GM12878 (cell line): ENCODE data around the gene C21orf58. TPM values are rescaled to one million over a fixed set of nuclear protein-coding genes. Genes with fewer than 3 reads are reported as not detected.
A peak's percentile ranks its signal among the peaks of the same experiment; 100 is the strongest.

Source experiments
- BACH1 ChIP-seq: fragments of 450-650 bp; IDR thresholded peaks from 2 replicates; pipeline ENCODE4 v1.6.1; 2017; ENCODE audit warnings: mild to moderate bottlenecking, borderline replicate concordance
- BCLAF1 ChIP-seq: fragments of 450-650 bp; IDR thresholded peaks from 2 replicates; pipeline ENCODE4 v1.6.1; 2017; ENCODE audit warnings: antibody characterized with exemption, mild to moderate bottlenecking, moderate library complexity
- CBX3 ChIP-seq: fragments of 200-600 bp; sonication (generic); IDR thresholded peaks from 2 replicates; pipeline ENCODE4 v1.6.1; 2016; ENCODE audit warnings: low read depth, borderline replicate concordance
- CHD1 ChIP-seq: IDR thresholded peaks from 2 replicates; pipeline ENCODE4 v1.6.1; 2012; ENCODE audit warnings: low read depth, low read length, improper control_type of control experiment
- CHD4 ChIP-seq: fragments of 200-600 bp; sonication (generic); IDR thresholded peaks from 2 replicates; pipeline ENCODE4 v1.6.1; 2016; ENCODE audit warnings: mild to moderate bottlenecking
- CREM ChIP-seq: IDR thresholded peaks from 2 replicates; pipeline ENCODE4 v1.6.1; 2014; ENCODE audit warnings: antibody characterized with exemption, low read depth
- E4F1 ChIP-seq: fragments of 450-650 bp; IDR thresholded peaks from 2 replicates; pipeline ENCODE4 v1.6.1; 2018; ENCODE audit warnings: borderline replicate concordance, mild to moderate bottlenecking; ENCODE audit not compliant: partially characterized antibody
- FOXK2 ChIP-seq: fragments of 450-650 bp; IDR thresholded peaks from 2 replicates; pipeline ENCODE4 v1.6.1; 2017; ENCODE audit warnings: mild to moderate bottlenecking, moderate library complexity
- FOXM1 ChIP-seq: IDR thresholded peaks from 2 replicates; pipeline ENCODE4 v1.6.1; 2012; ENCODE audit warnings: low read depth, mild to moderate bottlenecking, inconsistent platforms, low read length, moderate library complexity
- HDAC6 ChIP-seq: fragments of 200-600 bp; sonication (generic); IDR thresholded peaks from one replicate; pipeline ENCODE4 v1.8.0; 2017; ENCODE audit warnings: antibody characterized with exemption; ENCODE audit not compliant: unreplicated experiment
- IRF5 ChIP-seq: fragments of 450-650 bp; IDR thresholded peaks from 2 replicates; pipeline ENCODE4 v1.6.1; 2017; ENCODE audit warnings: borderline replicate concordance
- MEF2A ChIP-seq: IDR thresholded peaks from 2 replicates; pipeline ENCODE4 v1.6.1; 2011; ENCODE audit warnings: low read depth, mild to moderate bottlenecking, low read length, moderate library complexity; ENCODE audit not compliant: insufficient read depth
- MTA2 ChIP-seq: fragments of 450-650 bp; IDR thresholded peaks from 2 replicates; pipeline ENCODE4 v1.6.1; 2016; ENCODE audit warnings: low read depth, mild to moderate bottlenecking, moderate library complexity
- MXI1 ChIP-seq: fragments of 150-350 bp; IDR thresholded peaks from 2 replicates; pipeline ENCODE4 v1.6.1; 2011; ENCODE audit warnings: low read depth, mild to moderate bottlenecking, inconsistent platforms, low read length, improper control_type of control experiment
- NFXL1 ChIP-seq: fragments of 450-650 bp; IDR thresholded peaks from 2 replicates; pipeline ENCODE4 v1.6.1; 2017; ENCODE audit warnings: antibody characterized with exemption, mild to moderate bottlenecking, borderline replicate concordance
- POLR2A ChIP-seq: IDR thresholded peaks from 2 replicates; pipeline ENCODE4 v1.6.1; 2011; ENCODE audit warnings: low read depth, mild to moderate bottlenecking, low read length
- RBBP5 ChIP-seq: fragments of 200-600 bp; sonication (generic); conservative IDR thresholded peaks from 2 replicates; pipeline ENCODE4 v1.6.1; 2016
- RCOR1 ChIP-seq: conservative IDR thresholded peaks from 2 replicates; pipeline ENCODE4 v1.6.1; 2012; ENCODE audit warnings: low read depth, low read length, improper control_type of control experiment
- YBX1 ChIP-seq: fragments of 450-650 bp; IDR thresholded peaks from 2 replicates; pipeline ENCODE4 v1.6.1; 2016; ENCODE audit warnings: antibody characterized with exemption
- ZNF384 ChIP-seq: IDR thresholded peaks from 2 replicates; pipeline ENCODE4 v1.6.1; 2012; ENCODE audit warnings: low read depth, mild to moderate bottlenecking, low read length, improper control_type of control experiment, borderline replicate concordance
- polyA plus RNA-seq, 11 experiments: library from polyadenylated mRNA; depleted of rRNA in 4 of 11; unstranded in 6 of 11; stranded (reverse) in 5 of 11; fragments of >200 nt; fragmentation: Nextera tagmentation in 4 of 11; fragmentation: Illumina TruSeq in 1 of 11; extraction: Ambion mirVana in 4 of 11; extraction: Trizol in 1 of 11; gene quantifications; 1 replicate in 1 of 11; 2 replicates in 10 of 11; pipeline versions ENCODE4 v1.2.1 to v1.2.3, GENCODE V29; 2011 to 2016; ENCODE audit warnings: inconsistent platforms in 2 of 11, missing spikeins in 2 of 11, low read depth in 1 of 11
- total RNA-seq, 4 experiments: library from RNA; depleted of rRNA in 3 of 4; stranded (reverse); fragments of >200 nt in 3 of 4; fragmentation: Illumina TruSeq in 1 of 4; extraction: Trizol in 1 of 4; gene quantifications; 2 replicates each; pipeline versions ENCODE4 v1.2.1 to v1.2.3, GENCODE V29; 2013 to 2021
- TF ChIP-seq, protein P1 (sequence below): fragments of 450-650 bp; IDR thresholded peaks from 2 replicates; pipeline ENCODE4 v1.6.1; 2017; ENCODE audit warnings: low read depth, mild to moderate bottlenecking, moderate library complexity
- TF ChIP-seq, protein P2 (sequence below): fragments of 150-350 bp; IDR thresholded peaks from 2 replicates; pipeline ENCODE4 v1.6.1; 2014; ENCODE audit warnings: mild to moderate bottlenecking, low read depth, low read length

The C21orf58 gene
- total and polyA plus RNA-seq, 10 of the 15 experiments (the other 5 are each of a cell fraction or from before 2014, with no cell fraction given), result 1.1 to 22.3 (median 11.8) TPM

DNA sequence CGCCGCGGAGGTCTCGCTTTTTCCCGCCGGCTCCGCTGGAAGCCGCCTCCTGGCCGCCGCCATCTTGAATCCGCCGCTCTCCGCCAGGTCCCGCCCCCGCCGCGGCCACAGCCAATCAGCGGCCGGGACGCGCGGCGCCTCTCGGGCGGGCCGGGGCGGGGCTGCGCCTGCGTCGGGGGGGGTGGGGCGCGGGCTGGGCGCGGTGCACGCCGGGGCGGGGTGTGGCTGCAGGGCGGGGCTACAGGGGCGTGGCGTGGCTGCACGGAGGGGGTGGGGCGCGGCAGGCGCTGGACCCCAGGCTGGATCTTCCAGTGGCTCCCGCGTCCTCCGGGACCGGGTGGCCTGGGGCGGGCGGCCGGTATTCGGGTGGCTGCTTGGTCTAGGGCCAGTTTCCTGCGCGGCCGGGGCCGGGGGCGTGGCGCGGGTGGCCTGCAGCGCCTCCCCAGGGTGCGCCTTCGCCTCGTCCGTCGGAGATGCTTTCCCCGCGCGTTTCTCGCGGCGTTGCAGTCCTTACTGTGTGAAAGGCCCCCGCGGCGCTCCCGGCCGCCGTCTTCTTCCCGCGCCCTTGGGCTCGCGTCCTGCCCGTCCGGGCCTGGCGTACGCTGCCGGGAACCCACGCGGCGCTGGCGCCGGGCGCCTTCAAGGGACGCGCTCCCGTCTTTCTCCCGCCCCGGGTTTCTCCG lies 861 bp upstream of the C21orf58 start (continued):
- TF ChIP-seq CREM, result no peak
- TF ChIP-seq CBX3, result no peak
- TF ChIP-seq IRF5, result no peak
- 0 out of 2 replicates have a peak, but pooled peaks have one; percentile 18 for TF ChIP-seq MXI1
- no peak for TF ChIP-seq BCLAF1
- TF ChIP-seq, protein P1, sequence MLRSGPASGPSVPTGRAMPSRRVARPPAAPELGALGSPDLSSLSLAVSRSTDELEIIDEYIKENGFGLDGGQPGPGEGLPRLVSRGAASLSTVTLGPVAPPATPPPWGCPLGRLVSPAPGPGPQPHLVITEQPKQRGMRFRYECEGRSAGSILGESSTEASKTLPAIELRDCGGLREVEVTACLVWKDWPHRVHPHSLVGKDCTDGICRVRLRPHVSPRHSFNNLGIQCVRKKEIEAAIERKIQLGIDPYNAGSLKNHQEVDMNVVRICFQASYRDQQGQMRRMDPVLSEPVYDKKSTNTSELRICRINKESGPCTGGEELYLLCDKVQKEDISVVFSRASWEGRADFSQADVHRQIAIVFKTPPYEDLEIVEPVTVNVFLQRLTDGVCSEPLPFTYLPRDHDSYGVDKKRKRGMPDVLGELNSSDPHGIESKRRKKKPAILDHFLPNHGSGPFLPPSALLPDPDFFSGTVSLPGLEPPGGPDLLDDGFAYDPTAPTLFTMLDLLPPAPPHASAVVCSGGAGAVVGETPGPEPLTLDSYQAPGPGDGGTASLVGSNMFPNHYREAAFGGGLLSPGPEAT, result no peak
- no peak for TF ChIP-seq ZNF384
- no peak for TF ChIP-seq RCOR1
- TF ChIP-seq NFXL1, result no peak
- TF ChIP-seq E4F1, result no peak
- no peak for TF ChIP-seq RBBP5
- TF ChIP-seq CHD1, result no peak
- TF ChIP-seq YBX1, result no peak
- 0 out of 2 replicates have a peak, but pooled peaks have one; percentile 27 for TF ChIP-seq FOXK2
- no peak for TF ChIP-seq FOXM1
- TF ChIP-seq BACH1, result no peak; the same call in 1 of the 2 replicates
- TF ChIP-seq HDAC6, result no peak
- TF ChIP-seq CHD4, result no peak
- TF ChIP-seq POLR2A, result peak; percentile 16
- no peak for TF ChIP-seq MTA2
- TF ChIP-seq MEF2A, result 0 out of 2 replicates have a peak, but pooled peaks have one; percentile 12
- TF ChIP-seq, protein P2, sequence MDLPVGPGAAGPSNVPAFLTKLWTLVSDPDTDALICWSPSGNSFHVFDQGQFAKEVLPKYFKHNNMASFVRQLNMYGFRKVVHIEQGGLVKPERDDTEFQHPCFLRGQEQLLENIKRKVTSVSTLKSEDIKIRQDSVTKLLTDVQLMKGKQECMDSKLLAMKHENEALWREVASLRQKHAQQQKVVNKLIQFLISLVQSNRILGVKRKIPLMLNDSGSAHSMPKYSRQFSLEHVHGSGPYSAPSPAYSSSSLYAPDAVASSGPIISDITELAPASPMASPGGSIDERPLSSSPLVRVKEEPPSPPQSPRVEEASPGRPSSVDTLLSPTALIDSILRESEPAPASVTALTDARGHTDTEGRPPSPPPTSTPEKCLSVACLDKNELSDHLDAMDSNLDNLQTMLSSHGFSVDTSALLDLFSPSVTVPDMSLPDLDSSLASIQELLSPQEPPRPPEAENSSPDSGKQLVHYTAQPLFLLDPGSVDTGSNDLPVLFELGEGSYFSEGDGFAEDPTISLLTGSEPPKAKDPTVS, result no peak
